HG02973 (cell line): ENCODE results near the gene NEUROG3.

Source experiments
- ATAC-seq: cut with Tn5 transposase; IDR thresholded peaks from one replicate; pipeline ENCODE4 v1.9.1; 2021; ENCODE audit warnings: moderate library complexity; ENCODE audit not compliant: unreplicated experiment

Gene NEUROG3, protein sequence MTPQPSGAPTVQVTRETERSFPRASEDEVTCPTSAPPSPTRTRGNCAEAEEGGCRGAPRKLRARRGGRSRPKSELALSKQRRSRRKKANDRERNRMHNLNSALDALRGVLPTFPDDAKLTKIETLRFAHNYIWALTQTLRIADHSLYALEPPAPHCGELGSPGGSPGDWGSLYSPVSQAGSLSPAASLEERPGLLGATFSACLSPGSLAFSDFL

DNA sequence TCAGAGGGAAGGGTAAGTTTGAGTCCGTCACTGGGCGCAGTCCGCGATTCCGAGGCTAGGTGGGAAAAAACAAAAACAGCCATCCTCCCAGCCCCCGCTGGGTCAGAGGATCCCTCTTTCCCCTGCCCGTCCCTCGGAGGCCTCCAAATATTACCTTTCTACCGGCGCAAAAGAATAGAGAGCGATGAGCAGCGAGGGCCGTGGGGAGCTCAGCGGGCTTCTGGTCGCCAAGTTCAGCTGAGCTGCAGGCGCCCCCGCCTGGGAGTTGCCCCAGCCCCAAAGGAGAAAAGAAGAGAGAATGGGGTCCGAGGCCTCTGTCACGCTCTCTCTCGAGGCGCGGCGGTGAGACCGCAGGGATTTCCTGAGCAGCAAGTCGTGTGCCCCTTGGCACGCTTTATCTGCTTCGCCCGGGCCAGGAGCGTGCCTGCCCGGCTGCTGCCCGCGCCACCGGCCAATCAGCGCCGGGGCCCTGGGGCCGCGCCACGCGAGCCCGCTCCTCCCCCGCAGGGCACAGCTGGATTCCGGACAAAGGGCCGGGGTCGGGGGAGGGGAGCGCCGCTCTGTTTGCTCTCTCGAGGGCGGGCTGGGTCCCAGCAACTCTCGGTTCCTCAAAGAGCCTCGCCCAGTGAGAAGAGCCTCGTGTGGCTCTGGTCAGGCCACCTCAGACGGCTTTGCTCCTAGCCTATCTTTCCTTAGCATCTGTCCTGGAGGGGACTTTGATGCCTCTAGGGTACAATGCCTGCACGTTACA is at the start of gene NEUROG3:
NEUROG3 (minus strand) TSS at position 367 of the 751 bp plus-strand sequence. CDS start 379 bp downstream, outside the sequence.
- ATAC-seq, result peak; percentile 60

DNA sequence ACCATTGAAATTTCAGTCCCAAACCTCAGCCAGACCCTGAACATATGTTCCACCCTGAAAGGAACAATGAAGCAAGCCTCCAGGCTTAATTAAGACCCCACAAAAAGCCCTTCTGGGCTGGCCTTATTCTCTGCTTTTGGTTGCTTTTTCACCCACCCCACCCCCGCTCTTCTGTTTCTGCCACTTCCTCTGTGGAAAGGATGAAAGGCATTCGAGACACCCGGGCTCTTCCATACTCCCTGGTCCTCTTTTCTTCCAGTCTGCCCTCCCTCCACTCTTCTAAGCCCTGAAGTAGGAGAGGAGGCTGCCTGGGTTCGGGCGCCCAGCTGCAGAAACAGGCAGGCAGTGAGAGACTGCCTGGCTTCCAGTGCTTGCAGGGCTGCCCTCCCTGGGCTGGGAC is 47.4 kb upstream of the NEUROG3 start:
- no peak for ATAC-seq

DNA sequence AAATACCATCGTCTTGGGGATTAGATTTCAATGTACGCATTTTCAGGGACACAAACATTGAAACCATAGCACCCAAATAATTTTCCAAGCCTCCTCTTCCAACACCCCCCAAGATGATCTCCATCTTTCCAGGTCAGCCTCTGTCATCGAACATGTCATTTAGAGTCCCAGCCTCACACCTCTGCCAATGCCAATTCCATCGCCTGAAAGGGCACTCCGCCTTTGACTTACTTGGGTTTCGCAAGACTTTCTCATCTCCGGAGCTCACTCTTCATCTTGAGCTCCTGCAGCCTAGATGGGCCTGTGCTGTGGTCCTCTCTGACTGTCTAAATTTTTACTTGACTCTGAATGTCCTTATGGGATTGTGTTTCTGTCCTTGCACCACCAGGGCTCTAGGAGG is 46.4 kb upstream of the NEUROG3 start:
- ATAC-seq, result no peak

DNA sequence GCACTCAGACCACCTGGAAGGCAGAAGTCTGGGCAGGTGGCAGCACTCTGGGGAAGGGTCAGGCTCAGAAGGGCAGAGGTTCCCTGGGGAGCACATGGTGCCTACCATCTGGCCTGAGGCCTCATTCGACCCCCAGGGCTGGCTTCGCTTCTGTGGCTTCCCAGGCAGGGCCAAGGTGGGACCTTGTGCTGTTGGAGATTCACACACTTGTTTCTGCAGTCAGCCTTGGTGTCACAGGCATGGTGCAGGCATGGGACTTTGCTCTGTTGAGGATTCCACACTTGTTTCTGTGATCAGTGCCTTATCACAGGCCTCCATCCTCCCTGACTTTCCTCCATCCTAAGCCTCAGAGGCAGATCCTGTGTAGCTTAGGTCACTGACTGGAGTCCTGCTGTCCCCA is 45.5 kb upstream of the NEUROG3 start:
- ATAC-seq, result no peak

DNA sequence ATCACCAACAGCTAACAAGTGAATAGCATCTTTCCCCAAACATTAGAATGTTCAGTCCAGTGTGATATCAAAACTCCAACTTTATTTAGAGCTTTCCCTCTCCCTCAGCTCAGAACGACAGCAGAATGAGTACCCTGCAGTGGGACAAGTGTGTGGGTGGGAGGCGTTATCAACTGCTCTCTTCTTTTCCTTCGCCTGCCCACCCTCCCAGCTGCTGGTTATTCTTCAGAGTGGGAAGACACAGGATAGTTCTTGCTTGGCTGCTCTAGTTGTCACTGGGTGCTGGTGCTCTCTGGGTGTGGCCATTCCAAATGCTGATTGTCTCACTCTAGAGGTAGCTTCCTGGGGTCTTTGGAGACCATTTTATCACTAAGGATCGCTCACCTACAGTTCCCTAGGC is 43.1 kb upstream of the NEUROG3 start:
- no peak for ATAC-seq

DNA sequence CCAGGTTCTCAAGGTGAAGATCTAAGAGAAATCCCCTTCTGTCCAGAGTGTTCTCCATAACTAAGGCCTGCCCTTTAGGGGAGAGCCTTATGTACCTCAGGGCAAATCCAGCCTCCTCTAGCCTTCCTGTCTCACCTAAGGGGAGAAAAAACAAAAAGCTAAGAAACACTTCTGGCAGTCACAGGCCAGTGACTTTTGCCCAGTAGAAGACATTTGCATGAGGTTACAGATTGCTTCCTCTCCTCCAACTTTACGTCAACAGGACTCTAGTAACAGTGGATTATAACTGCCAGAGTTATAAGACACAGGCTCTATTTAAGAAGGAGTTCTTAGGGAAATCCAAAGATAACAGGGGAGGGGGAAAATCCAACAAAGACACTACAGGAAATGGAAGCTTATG is 40.9 kb upstream of the NEUROG3 start:
- no peak for ATAC-seq

DNA sequence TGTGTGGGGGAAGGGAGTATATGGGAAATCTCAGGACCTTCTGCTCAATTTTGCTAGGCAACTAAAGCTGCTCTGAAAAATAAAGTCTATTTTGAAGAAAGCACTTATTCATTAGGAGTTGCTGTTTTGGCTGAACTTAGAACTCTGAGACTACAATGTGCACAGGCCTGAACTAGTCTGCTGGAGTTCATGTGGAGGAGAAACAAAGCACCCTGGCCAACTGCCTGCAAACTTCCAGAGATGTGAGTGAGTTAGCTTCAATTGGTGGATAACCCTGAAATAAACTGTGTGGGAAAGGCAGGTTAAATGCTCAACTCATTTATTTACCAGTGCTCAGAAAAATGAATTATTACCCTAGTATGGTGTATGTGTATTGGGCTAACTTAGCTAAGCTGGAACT is 39.5 kb upstream of the NEUROG3 start:
- no peak for ATAC-seq

DNA sequence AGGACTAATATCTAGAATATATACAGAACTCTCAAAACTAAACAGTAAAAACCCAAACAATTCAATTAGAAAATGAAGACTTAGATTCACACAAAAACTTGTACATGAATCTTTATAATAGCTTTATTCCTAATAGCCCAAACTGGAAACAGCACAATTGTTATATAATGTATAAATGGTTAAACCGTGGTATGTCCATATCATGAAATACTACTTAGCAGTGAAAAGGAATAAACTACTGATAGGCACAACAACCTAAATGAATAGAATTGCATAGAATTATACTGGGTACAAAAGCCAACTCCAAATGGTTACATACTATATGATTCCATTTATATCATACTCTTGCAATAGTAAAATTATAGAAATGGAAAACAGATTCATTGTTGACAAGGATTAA is 35.9 kb upstream of the NEUROG3 start:
- ATAC-seq, result no peak

DNA sequence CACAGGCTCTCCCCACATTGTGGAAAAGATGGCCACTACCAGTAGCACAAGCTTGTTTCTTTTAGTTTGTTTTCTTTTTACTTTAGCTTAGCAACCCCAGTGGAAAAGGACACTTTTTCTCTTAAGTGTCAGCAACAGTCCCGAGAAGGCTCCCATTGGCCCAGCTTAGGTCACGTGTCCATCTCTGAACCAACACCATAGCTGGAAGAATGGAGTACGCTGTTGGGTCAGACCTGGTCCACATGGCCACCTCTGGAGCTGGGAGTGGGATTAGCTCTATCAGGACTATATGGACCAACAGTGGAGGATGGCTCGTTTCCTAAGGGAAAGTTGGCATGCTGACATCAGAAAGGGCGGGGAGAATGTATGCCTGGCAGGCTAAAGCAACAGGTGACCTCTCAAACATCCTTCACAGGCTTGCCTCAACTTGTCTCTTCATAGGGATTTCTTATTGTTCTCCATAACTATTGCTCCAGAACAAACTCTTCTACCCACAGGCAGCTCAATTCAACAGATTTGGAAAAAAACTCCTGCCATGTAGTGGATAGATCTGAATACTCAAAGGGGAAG is 27.6 kb upstream of the NEUROG3 start:
- no peak for ATAC-seq

DNA sequence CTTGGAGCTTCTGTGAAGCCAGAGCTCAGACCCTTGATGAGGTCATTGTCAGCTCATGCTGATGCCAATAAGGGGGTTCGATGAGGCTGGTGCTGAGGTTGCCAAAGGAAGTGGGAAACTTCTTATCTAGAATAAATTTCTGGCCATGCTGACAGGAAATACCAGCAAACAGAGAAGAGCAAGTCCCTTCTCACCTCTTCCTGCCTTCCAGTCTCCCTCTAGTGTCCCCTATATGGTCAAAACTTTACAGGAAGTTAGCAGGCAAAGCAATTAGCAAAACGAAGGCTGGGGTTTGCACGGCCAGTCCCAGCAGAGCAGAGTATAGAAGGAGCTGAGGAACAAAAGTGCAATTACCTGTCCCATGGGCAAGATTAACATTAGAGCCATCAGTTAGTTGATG is 15.1 kb upstream of the NEUROG3 start:
- no peak for ATAC-seq

DNA sequence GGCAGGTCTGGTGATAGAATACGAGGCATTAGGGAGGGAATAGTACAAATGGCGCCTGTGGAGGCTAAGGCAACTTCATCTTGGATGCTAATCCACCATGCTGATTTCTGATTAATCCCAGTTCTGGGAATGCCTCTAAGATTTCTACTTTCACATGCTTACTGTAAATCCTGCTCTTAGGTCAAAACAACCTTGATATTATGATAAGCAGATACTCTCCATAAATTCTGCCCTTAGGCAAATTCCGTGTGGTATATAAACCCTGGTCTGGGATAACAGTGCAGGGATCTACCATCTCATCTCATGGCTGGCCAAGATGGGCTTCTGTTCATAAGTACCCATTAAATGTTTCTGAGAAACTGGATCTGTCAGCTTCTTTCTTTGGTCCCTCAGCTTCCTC is 11.4 kb upstream of the NEUROG3 start:
- no peak for ATAC-seq

DNA sequence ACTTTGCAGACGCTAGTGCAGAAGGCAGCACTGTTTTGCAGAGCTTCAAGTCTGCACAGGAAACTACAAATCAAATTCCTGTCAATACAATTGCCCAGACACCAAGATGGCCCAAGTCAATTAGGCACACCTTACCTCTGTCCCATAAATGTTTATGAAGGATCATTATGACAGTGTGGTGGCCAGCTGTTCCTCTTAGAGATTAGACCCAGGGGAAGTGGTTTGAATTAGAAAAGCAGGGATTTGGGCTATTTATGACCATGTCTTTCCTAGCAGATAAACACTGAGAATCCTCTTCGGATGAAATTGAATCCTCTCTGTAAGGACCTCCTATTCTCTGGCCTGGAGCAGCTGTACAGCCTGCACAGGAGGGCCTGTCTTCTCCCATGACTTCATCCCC is 9.9 kb upstream of the NEUROG3 start:
- no peak for ATAC-seq

DNA sequence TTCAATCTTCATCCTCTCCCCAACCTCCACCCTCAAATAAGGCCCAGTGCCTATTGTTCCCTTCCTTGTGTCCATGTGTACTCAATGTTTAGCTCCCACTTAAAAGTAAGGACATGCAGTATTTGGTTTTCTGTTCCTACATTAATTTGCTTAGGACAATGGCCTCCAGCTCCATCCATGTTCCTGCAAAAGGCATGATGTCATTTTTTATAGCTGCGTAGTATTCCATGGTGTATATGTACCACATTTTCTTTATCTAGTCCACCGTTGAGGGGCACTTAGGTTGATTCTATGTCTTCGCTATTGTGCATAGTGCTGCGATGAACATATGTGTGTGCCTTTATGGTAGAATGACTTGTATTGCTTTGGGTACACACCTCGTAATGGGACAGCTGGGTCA is 7.2 kb upstream of the NEUROG3 start:
- no peak for ATAC-seq

DNA sequence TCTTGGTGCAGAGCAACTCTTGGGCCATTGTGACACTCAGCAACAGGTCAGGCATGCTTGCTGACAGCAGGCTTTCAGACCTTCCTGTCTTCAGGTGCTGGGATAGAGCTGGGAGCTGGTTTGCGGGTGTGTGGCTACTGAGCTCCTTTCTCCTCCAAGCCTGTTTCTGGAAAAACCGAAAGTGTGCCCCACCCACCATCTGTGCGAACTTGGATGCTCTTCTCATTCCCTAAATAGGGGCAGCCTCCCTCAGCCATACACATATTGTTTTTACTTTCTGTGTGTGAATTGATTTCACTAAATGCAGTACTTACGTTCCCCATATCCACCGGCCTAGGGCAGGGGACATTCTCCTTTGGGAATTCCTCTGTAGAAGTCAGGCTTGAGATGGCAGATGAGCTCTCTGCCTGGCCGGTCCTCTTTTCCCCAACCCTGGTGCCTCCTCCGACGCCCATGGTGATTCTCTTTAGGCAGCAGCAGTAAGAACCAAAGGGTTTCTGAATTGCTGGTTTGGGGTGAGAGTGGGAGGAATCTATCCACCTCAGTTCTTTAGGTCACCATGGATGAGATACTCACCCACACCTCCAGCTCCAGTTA is 6.3 kb upstream of the NEUROG3 start:
- no peak for ATAC-seq

DNA sequence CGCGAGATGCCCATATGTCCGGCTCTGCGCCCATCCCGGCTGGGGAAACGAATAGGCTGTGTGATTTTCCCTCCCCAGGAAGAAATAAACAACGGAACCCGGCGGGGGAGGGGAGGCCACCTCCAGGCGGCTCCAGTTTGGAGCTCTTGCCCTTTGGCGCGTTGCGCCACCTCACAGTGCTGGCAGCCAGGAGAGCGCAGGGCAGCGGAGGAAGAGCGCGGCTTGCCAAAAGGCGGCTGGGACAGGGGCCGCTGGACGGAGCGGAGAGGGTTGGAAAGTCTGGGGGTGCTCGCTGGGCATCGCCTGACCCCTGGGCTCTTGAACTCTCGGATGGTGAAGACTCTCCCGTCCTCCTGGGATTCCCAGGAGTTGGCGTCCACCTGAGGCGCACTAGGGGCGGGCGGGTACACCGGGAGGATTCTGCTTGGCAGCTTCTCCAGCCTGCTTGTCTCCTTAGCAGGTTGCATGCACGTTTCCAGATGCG is 5.3 kb upstream of the NEUROG3 start:
- no peak for ATAC-seq

DNA sequence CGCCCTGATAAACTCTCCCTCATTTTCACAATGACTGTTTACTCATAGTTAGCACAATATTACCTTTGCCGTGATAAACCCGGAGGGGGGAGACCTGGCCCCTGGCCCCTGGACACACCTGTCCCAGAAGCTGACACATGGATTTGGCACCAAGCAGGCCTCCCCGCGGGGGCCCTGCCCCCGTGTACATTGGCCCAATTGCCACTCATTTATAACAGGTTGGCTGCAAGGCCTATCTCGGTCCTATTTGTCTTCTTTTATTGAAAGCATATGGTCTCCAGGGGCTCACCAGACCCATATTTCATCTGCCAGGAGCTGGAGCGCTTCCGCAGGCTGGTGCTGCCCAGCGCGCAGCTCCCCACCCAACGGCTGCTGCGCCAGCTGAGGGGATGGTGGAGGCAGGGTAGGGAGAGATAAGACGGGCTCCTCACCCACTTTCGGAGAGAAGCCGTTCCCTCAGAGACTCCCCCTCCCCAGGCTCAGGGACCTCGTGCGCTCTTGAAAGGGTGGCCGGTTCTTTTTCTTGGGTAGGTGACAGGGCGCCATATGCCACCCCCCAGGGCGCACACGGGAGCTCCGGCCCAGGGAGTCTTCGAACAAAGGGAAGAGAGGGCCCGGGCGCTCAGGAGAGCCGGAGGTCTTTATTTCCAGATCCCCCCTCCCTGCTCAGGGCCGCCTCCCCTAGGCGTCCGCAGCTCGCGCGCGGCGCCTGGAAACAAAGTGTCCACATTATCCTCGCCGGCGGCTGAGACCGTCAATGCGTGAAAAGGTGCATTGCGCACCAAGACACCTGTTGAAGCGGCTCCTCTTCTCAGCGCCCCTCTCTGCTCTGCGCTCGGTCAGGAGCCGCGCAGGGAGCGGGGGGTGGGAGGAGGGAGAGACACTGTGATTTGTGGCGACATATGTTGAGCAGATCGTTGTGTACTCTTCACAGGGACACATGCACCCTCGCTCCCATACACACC is 4.3 kb upstream of the NEUROG3 start:
- no peak for ATAC-seq

DNA sequence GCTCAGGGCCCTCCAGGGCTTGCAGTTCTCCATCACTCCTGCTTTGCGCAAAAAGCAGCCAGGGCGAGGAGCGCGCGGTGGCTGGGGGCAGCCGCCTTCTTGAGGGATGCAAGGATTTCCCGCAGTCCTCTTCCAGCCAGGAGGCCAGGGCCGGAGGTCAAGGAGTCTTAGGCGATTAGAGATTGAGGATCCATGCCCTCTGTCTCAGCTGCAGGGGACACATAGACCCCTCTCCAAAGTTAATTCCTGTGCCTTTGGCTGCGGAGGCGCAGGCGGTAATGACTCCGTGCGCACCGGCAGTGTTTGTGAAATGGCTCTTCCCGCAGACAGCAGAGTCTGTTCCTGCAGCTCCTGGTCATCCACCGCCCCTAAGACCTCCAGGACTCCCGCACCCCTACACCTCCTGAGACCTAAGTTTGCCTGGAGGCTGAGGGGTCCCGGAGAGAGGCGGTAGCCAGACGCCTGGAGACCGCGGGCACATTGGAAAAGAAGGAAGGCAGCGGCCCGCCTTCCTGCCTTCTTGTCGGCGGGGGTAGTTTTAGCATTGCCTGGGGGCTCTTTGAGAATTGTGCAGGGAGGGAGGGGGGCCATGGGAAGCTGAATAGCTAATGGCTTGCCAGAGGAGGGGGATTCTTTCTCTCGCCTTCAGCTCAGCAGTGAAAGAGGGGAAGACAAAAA is 3.3 kb upstream of the NEUROG3 start:
- no peak for ATAC-seq

DNA sequence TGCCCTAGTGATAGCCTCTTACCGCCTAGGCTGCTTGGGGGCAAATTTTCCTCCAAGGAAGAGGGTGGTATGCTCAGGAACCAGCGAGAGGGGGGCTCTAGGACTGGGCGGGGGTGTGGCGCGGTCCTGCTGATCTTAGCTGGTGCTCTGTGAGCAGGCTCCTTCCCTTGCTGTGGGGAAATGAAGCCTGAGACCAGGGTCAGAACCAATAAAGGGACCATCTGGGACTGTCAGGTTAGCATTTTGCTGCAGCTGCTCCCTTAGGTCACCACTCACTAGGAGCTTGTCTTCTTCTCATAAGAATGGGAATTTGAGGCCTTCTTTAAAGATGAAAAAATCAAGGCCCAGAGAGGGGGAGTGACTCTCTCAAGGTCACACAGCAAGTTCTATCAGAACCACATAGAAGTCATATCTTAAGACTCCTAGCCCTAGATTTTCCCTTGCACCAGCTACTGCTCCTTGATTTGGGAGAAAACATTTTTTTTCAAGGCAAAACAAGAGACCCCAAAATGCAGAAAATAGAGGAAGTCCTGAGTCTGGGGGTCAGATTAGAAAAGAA is 2.0 kb upstream of the NEUROG3 start:
- ATAC-seq, result no peak

DNA sequence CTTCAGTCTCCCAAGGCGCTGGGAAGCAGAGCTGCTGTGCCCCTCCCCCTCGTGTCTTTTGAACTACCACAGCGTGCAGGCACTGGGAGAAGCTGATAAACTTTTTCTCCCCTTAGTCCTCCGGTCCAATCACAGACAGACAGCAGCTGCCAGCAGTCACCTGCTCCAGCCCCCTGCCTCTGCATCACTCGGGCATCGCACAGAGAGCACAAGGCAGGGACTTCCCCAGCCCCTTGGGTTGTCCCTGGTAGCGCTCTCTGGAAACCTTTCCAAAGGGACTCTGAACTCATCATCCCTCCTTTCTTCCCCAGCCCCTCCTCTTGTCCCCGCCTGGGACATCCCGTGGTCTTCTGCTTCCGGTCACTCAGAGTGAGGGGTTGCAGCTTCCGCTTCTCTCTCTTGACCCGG is 1.4 kb upstream of the NEUROG3 start:
- no peak for ATAC-seq
